Pancreas (tissue), 10 donors: ENCODE results near the gene RWDD1. TPM values are rescaled to one million over a fixed set of nuclear protein-coding genes. Genes with fewer than 3 reads are reported as not detected.

Source experiments
- ATAC-seq, 4 donors: fragments of 200-7000 bp; cut with Tn5 transposase; one replicate each; pipeline versions ENCODE4 v1.8.0 to v1.9.1; 2020; ENCODE audit warnings: mild to moderate bottlenecking in 4 of 4, moderate library complexity in 4 of 4
- DNase-seq, 6 donors: peaks; one replicate each; pipeline ENCODE4 v3.0.0-alpha.2; 2020
- FAIRE-seq: peaks from 2 replicates; lab custom pipeline; 2012; peaks lifted over from hg19 to GRCh38; lab: Jason Lieb, UNC
- H3K27ac ChIP-seq, 4 donors: fragments of 200-600 bp; sonication (generic); 1 replicate in 3 of 4; 2 replicates in 1 of 4; pipeline versions ENCODE4 v1.5.0 to v1.8.0; 2020
- H3K27me3 ChIP-seq, 4 donors: fragments of 200-600 bp; one replicate each; pipeline ENCODE4 v1.8.0; 2021
- H3K36me3 ChIP-seq, 3 donors: fragments of 200-600 bp; sonication (generic) in 1 of 3; one replicate each; pipeline versions ENCODE4 v1.5.0 to v1.8.0; 2020 to 2021
- H3K4me1 ChIP-seq, 3 donors: fragments of 200-600 bp; one replicate each; pipeline ENCODE4 v1.8.0; 2021
- H3K4me3 ChIP-seq, 4 donors: fragments of 200-600 bp; sonication (generic) in 2 of 4; one replicate each; pipeline versions ENCODE4 v1.5.0 to v1.8.0; 2020 to 2021
- H3K9me3 ChIP-seq, 4 donors: fragments of 200-600 bp; one replicate each; pipeline ENCODE4 v1.8.0; 2021
- CTCF ChIP-seq, 4 donors: fragments of 200-600 bp; sonication (generic) in 3 of 4; IDR thresholded peaks; one replicate each; pipeline versions ENCODE4 v1.5.0 to v1.8.0; 2021; ENCODE audit warnings: antibody characterized with exemption in 4 of 4
- WGBS, 2 donors: extraction: QIAGEN DNeasy Blood & Tissue Kit; methylation state at CpG; one replicate each; pipeline ENCODE4 v1.1.7; 2013; 5-methylcytosine and 5-hydroxymethylcytosine counted together
- intact Hi-C, 3 donors: fragments of 100-400 bp; cut with DNase I; formaldehyde crosslinking; loops; one replicate each; pipeline versions ENCODE4 v1.11.1 to v1.14.2; 2022
- polyA plus RNA-seq, 2 donors: library from polyadenylated mRNA; stranded (reverse); fragments of 200-250 nt; gene quantifications; one replicate each; pipeline ENCODE4 v1.2.3, GENCODE V29; 2013
- total RNA-seq, 6 donors: library from RNA; stranded (reverse); fragmentation: NEBNext Ultra II Directional in 4 of 6; extraction: Animal tissue kit (Norgen Biotek cat#: 25700) in 4 of 6; gene quantifications; one replicate each; pipeline versions ENCODE4 v1.2.1 to v1.2.4, GENCODE V29; 2021 to 2023
- donor health status: healthy with polysubstance abuse.
- donor health status: DM: no; HTN: no; CAD: no; lungs with moderate emphysema.
- donor health status: DM: no; HTN: no; CAD: no.
- donor health status: control.
- donor health status: control.
- donor health status: Bipolar disorder and iron deficiency.
- donor health status: DM: yes; HTN: yes; CAD: no.
- donor health status: DM: no; HTN: no; CAD: no.
- donor health status: DM: no; HTN: no; CAD: no.
- donor health status: DM: yes; HTN: yes; CAD: no.

Gene RWDD1
- total and polyA plus RNA-seq, 8 donors = 26.0 to 40.6 (median 29.4) TPM

DNA sequence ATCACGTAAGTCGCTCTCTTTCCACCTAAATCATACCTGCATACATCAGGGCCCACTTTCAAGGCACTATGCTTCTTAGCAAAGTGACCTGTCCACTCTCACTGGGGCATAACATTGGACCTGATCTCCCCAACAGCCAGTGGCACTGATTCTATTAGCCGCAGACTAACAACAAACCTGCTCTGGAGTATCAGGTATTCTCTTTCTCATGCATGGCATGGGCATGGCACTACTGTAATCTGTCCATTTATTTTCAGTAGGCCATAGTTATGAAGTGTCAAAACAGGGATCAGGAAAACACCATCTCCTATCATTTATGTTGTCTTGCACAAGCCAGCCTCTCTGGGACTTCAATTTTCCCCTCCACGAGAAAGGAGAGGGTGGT, 9.3 kb upstream of the RWDD1 start:
- Histone ChIP-seq H3K4me1 (no peaks in the 10 kb centered on the region), H3K4me3 (no peak overlapping the region), H3K27ac (no peak overlapping the region), H3K36me3 (no peaks in the 10 kb centered on the region), H3K27me3 (no peaks in the 10 kb centered on the region), H3K9me3 (no peaks in the 10 kb centered on the region)
- ATAC-seq = peak in 3 of 4 donors; percentile 36 to 73 (median 66)
- intact Hi-C loops = no loop called here
- no peak for FAIRE-seq
- no peak for TF ChIP-seq CTCF (IDR thresholded peaks at IDR 0.05)
- WGBS, 2 donors = 68 to 81% methylated on average over 4 of the region's 4 CpGs
- DNase-seq = no peak

GRCh38 chr6:116562614-116563013, 8.7 kb upstream of the RWDD1 start:
- Histone ChIP-seq H3K9me3 (no peaks in the 10 kb centered on the region), H3K36me3 (no peaks in the 10 kb centered on the region), H3K4me3 (no peak overlapping the region), H3K27me3 (no peaks in the 10 kb centered on the region), H3K27ac (no peak overlapping the region), H3K4me1 (no peaks in the 10 kb centered on the region)
- TF ChIP-seq CTCF (IDR thresholded peaks at IDR 0.05) = no peak
- 43% methylated on average over 3 of the region's 3 CpGs for WGBS, 2 donors
- ATAC-seq (peak in 1 of 4 donors; percentile 21), FAIRE-seq (no peak), DNase-seq (no peak)
- intact Hi-C loops = no loop called here

DNA sequence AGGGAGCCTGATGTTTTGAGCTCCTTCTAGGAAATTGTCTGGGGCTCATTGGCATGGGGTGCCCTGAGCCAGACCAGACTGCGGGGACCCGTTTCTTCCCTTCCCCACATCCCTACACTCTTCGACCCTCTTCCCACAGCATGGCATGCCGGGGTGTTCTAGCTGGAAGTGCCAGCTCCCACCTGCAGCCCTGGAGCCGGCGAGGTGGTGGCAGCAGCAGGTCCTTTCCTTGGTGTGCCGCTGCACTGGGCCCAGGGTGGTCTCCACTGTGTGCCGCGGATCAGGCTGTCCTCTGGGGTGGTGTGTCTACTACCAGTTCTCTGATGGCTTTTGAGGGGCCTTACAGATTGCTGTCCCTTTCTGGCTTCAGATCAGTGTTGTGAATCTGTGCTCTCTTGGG, 7.5 kb upstream of the RWDD1 start:
- FAIRE-seq (no peak), DNase-seq (peak in 1 of 6 donors; percentile 55), ATAC-seq (no peak)
- TF ChIP-seq CTCF (IDR thresholded peaks at IDR 0.05) = no peak
- intact Hi-C loops = no loop called here
- H3K4me3 ChIP-seq = no peak overlapping the region
- H3K36me3 ChIP-seq = no peaks in the 10 kb centered on the region
- H3K9me3 ChIP-seq = no peaks in the 10 kb centered on the region
- H3K27ac ChIP-seq = no peak overlapping the region
- no peaks in the 10 kb centered on the region for H3K4me1 ChIP-seq
- WGBS, 2 donors = 83 to 90% methylated on average over 9 of the region's 9 CpGs
- H3K27me3 ChIP-seq = no peaks in the 10 kb centered on the region

DNA sequence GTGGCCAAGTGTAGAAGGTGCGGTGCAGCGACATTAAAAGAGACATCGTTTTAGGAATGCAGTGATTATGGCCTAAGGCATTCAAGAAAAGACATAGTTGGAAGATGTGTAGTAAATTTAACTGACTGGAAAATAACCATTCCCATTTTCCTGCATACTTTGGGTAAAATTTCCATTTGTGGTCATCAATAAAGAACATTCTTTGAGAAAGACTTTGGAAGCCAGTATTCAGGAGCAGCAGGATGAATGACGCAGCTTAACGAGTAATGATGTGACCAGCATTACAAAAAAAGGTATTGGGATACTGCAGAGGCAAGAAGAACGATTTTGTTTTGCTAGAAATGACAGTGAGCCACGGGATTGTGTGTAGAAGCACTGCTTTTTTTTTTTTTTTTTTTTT, 7.0 kb upstream of the RWDD1 start:
- DNase-seq (no peak), FAIRE-seq (no peak), ATAC-seq (no peak)
- H3K4me1 ChIP-seq = no peaks in the 10 kb centered on the region
- intact Hi-C loops = no loop called here
- H3K9me3 ChIP-seq = no peaks in the 10 kb centered on the region
- no peak for TF ChIP-seq CTCF (IDR thresholded peaks at IDR 0.05)
- H3K36me3 ChIP-seq = no peaks in the 10 kb centered on the region
- no peaks in the 10 kb centered on the region for H3K27me3 ChIP-seq
- WGBS, 2 donors = 79 to 84% methylated on average over 7 of the region's 7 CpGs
- no peak overlapping the region for H3K4me3 ChIP-seq
- H3K27ac ChIP-seq = no peak overlapping the region

DNA sequence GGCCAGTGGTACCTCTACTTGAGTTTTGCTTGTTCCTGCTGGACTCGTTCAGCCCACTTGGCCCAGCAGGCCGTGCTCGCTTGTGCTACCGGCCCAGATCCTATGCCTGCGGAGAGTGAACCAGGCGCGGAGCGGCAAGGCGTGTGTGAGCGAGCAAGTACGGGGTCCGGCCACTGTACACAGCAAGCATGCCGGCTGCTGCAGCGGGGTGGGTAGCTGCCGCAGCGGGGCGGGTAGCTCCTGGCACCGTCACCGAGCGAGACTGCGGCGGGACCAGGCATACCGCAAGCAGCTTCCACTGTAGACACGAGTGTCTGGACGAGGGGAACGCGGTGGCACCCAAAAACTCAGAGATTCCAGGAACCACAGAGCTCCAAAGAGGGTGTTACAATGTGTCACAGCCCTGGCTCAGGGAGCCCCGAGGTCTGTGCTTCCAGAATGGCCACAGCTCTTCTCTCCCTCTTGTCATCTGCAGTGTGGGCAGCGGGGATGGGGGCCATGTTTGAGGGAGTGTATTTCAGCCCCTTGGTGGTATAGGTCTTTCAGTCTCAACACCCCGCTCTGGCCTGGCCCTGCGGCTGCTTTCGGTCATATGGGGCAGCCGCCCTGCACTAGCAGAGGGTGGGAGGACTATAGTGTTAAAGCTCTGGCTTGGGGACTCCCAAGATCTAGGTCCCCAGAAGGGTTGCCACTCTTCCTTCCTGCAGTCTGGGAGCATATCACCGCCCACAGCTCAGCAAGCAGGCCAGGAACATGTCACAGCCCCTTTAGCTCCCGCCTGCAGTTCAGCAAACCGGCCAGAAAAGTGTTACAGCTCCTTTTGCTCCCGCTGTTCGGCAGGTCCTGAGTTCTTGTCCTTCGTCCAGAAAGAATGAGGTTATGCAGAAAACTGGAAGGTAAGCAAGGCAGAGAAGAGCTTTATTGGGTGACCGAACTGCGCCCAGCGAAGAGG, 6.1 kb upstream of the RWDD1 start:
- peak in 3 of 4 donors; percentile 17 to 45 (median 19) for ATAC-seq
- FAIRE-seq = no peak
- no peaks in the 10 kb centered on the region for H3K9me3 ChIP-seq
- no peaks in the 10 kb centered on the region for H3K36me3 ChIP-seq
- no peak for TF ChIP-seq CTCF (IDR thresholded peaks at IDR 0.05)
- DNase-seq = peak in 3 of 6 donors; percentile 22 to 66 (median 59)
- H3K4me1 ChIP-seq = peaks cover 0 to 4% (median 3%) of the 10 kb centered on the region in 3 donors
- H3K27ac ChIP-seq = no peak overlapping the region
- H3K27me3 ChIP-seq = no peaks in the 10 kb centered on the region
- WGBS, 2 donors = 54 to 58% methylated on average over 41 to 42 of the region's 42 CpGs
- peak overlapping the region in 2 of 4 donors; percentile 0 to 24 for H3K4me3 ChIP-seq
- intact Hi-C loops = no loop called here
